C4-2B (cell line): Measurements from ENCODE around the gene PDLIM1.

Experiments
- H3K27ac ChIP-seq: fragments of 450-650 bp; 2 replicates; pipeline ENCODE4 v1.5.1; 2017
- ZFX ChIP-seq: fragments of 450-650 bp; IDR thresholded peaks from 2 replicates; pipeline ENCODE4 v1.6.1; 2017
- TF ChIP-seq, protein P1 (sequence below): fragments of 450-650 bp; conservative IDR thresholded peaks from 2 replicates; pipeline ENCODE4 v1.5.1; 2017; ENCODE audit warnings: mild to moderate bottlenecking

The PDLIM1 gene

DNA sequence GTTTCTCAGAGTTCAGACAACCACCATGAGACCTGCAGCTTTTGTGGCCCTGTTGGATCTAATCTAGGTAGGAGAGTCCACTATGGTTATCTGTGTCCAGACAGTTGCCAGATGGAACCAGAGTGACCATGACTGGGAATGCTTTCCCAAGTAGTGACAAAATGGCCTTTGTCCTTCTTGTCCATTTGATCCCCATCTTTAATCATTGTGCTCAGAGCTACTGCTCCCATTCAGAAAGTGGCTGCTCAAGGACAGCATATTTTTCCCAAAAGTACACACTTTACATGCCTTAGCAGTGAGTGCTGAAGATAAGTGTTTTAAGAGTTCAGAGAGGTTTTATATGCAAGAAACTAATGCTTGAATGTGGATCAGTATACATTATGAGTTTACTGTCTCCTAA lies 102.2 kb downstream of the PDLIM1 start:
- H3K27ac ChIP-seq = no peak overlapping the region
- TF ChIP-seq, protein P1, sequence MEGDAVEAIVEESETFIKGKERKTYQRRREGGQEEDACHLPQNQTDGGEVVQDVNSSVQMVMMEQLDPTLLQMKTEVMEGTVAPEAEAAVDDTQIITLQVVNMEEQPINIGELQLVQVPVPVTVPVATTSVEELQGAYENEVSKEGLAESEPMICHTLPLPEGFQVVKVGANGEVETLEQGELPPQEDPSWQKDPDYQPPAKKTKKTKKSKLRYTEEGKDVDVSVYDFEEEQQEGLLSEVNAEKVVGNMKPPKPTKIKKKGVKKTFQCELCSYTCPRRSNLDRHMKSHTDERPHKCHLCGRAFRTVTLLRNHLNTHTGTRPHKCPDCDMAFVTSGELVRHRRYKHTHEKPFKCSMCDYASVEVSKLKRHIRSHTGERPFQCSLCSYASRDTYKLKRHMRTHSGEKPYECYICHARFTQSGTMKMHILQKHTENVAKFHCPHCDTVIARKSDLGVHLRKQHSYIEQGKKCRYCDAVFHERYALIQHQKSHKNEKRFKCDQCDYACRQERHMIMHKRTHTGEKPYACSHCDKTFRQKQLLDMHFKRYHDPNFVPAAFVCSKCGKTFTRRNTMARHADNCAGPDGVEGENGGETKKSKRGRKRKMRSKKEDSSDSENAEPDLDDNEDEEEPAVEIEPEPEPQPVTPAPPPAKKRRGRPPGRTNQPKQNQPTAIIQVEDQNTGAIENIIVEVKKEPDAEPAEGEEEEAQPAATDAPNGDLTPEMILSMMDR = no peak

DNA sequence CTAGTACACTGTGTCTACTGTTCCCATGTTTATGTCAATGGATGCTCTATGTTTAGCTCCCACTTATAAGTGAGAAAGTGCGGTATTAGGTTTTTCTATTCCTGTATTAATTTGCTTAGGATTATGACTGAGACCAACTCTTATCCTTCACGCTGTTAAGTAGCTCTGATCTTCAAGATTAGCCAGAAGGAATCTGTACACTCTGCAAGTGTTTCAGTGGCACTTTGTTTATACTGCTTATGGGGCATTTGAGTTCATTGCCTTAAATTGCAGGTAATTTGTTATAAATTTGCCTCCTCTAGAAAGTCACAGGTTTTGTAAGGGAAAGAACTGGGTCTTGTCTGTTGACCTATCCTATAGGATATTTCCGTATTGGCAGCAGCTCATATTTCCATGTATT lies 103.2 kb downstream of the PDLIM1 start:
- TF ChIP-seq, protein P1 = no peak
- no peak for TF ChIP-seq ZFX
- no peak overlapping the region for H3K27ac ChIP-seq
